Breast epithelium (tissue), 4 donors: ENCODE results near the gene GPSM1. TPM values are rescaled to one million over a fixed set of nuclear protein-coding genes. Genes with fewer than 3 reads are reported as not detected.
"Not testable (repeated sequence)": the region's sequence is repeated elsewhere in the genome, so short reads cannot be mapped to it uniquely, and the experiment has no call there.

ENCODE experiments used
- DNase-seq, 2 donors: peaks; one replicate each; pipeline ENCODE4 v3.0.0-alpha.2; 2019; ENCODE audit warnings: low spot score in 2 of 2
- H3K27ac ChIP-seq, 2 donors: fragments of 200-600 bp; sonication (generic) in 1 of 2; one replicate each; pipeline ENCODE4 v1.5.1; 2016 to 2019; ENCODE audit warnings: mild to moderate bottlenecking in 1 of 2
- H3K27me3 ChIP-seq, 2 donors: fragments of 200-600 bp; sonication (generic) in 1 of 2; one replicate each; pipeline versions ENCODE4 v1.5.1 to v1.6.0; 2017 to 2019; ENCODE audit warnings: control low read depth in 1 of 2, mild to moderate bottlenecking in 1 of 2
- H3K36me3 ChIP-seq: fragments of 200-600 bp; one replicate; pipeline ENCODE4 v1.5.1; 2019
- H3K4me1 ChIP-seq, 2 donors: fragments of 200-600 bp; sonication (generic); one replicate each; pipeline ENCODE4 v1.5.1; 2016 to 2019; ENCODE audit warnings: control low read depth in 1 of 2
- H3K4me3 ChIP-seq, 3 donors: fragments of 200-600 bp; sonication (generic); 1 replicate in 2 of 3; 2 replicates in 1 of 3; pipeline ENCODE4 v1.5.1; 2016 to 2019; ENCODE audit warnings: mild to moderate bottlenecking in 3 of 3, moderate library complexity in 2 of 3
- H3K9me3 ChIP-seq, 2 donors: fragments of 200-600 bp; sonication (generic) in 1 of 2; one replicate each; pipeline ENCODE4 v1.5.1; 2016 to 2019; ENCODE audit warnings: control low read depth in 1 of 2
- CTCF ChIP-seq, 3 donors: fragments of 450-650 bp; IDR thresholded peaks; one replicate each; pipeline ENCODE4 v1.5.1; 2016 to 2017; ENCODE audit warnings: antibody characterized with exemption in 3 of 3, mild to moderate bottlenecking in 3 of 3, moderate library complexity in 3 of 3
- POLR2A ChIP-seq: fragments of 450-650 bp; IDR thresholded peaks from one replicate; pipeline ENCODE4 v1.6.1; 2016; ENCODE audit warnings: antibody characterized with exemption, mild to moderate bottlenecking, moderate library complexity
- POLR2AphosphoS5 ChIP-seq, 3 donors: sonication (generic); formaldehyde crosslinking; IDR thresholded peaks; one replicate each; pipeline ENCODE4 v1.6.1; 2017; ENCODE audit warnings: antibody characterized with exemption in 3 of 3
- intact Hi-C: fragments of 100-400 bp; cut with DNase I; formaldehyde crosslinking; loops from one replicate; pipeline ENCODE4 v1.15.1; 2023; ENCODE audit warnings: low total_unique reads
- total RNA-seq, 3 donors: library from RNA; depleted of rRNA; stranded (reverse); fragments of >200 nt; gene quantifications; one replicate each; pipeline ENCODE4 v1.1.0, GENCODE V29; 2016

GPSM1 gene
- total RNA-seq, 3 donors from 2014 or later = 5.6 to 19.0 (median 8.6) TPM

GRCh38 chr9:136316896-136317676 is 10.3 kb upstream of the GPSM1 start:
- Histone ChIP-seq H3K27ac (no peak overlapping the region), H3K36me3 (no peaks in the 10 kb centered on the region), H3K4me1 (no peaks in the 10 kb centered on the region), H3K4me3 (no peak overlapping the region), H3K27me3 (no peaks in the 10 kb centered on the region), H3K9me3 (peaks cover 7% of the 10 kb centered on the region in 2 donors)
- intact Hi-C loops = no loop called here
- TF ChIP-seq CTCF (IDR thresholded peaks at IDR 0.05) = no peak
- TF ChIP-seq POLR2A = no peak
- no peak for TF ChIP-seq POLR2AphosphoS5 (IDR thresholded peaks at IDR 0.05)
- no peak for DNase-seq

DNA sequence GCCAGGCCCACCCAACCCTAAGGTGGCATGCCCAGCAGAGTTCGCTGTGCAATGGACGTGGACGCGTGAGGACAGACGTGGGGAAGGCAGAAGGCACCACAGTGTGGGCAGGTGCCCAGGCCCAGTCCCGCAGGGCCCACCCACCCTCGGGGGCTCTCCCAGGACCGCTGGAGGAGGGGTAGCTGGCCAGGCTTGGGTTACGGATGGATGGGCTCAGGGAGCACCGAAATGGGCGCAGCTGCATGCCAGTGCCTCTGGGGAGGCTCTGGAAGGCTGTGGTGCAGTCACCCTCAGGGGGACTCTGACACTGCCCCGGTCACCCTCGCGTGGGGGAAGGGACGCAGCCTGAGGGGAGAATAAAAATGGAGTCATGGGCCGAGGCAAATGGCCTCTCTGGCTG is 9.6 kb upstream of the GPSM1 start:
- intact Hi-C loops = no loop called here
- H3K27ac ChIP-seq = no peak overlapping the region
- H3K4me1 ChIP-seq = no peaks in the 10 kb centered on the region
- H3K4me3 ChIP-seq = no peak overlapping the region
- TF ChIP-seq CTCF (IDR thresholded peaks at IDR 0.05) (no peak), POLR2A (no peak), POLR2AphosphoS5 (IDR thresholded peaks at IDR 0.05) (no peak)
- H3K36me3 ChIP-seq = no peaks in the 10 kb centered on the region
- DNase-seq = no peak
- H3K27me3 ChIP-seq = no peaks in the 10 kb centered on the region
- peaks cover 7% of the 10 kb centered on the region in 2 donors for H3K9me3 ChIP-seq

- intact Hi-C loops = no loop called here
- no peak overlapping the region for H3K4me3 ChIP-seq
- no peaks in the 10 kb centered on the region for H3K27me3 ChIP-seq
- no peaks in the 10 kb centered on the region for H3K36me3 ChIP-seq
- no peak overlapping the region for H3K27ac ChIP-seq
- TF ChIP-seq CTCF (IDR thresholded peaks at IDR 0.05) (no peak), POLR2A (no peak), POLR2AphosphoS5 (IDR thresholded peaks at IDR 0.05) (no peak)
- H3K9me3 ChIP-seq = peaks cover 7% of the 10 kb centered on the region in 2 donors
- DNase-seq = no peak
- H3K4me1 ChIP-seq = no peaks in the 10 kb centered on the region
These were observed 9.1 kb upstream of the GPSM1 start for GRCh38 chr9:136318111-136318775.

DNA sequence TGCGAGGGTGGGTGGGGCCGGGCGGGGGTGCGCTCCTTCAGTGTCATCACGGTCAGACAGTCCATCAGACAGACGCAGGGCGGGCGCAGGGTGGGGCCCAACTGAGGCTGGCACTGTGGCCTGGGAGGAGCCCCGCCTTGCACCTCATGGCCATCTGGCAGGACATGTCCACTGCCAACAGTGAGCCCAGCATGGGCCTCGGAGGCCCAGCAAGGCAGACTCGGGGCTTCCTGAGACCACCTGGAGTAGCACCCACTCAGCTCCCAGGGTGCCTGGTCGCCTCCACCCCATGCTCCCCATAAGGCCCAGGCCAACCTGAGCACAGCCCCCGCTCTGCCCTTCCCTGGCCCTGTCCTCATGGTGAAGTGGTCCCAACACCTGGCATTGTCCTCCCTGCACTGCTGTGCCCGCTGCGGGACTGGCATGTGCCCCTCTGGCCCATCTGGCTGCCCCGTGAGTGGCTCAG is 8.5 kb upstream of the GPSM1 start:
- TF ChIP-seq POLR2A (no peak), POLR2AphosphoS5 (IDR thresholded peaks at IDR 0.05) (no peak), CTCF (IDR thresholded peaks at IDR 0.05) (no peak)
- intact Hi-C loops = no loop called here
- Histone ChIP-seq H3K4me3 (no peak overlapping the region), H3K36me3 (no peaks in the 10 kb centered on the region), H3K9me3 (peaks cover 7% of the 10 kb centered on the region in 2 donors), H3K27me3 (no peaks in the 10 kb centered on the region), H3K4me1 (no peaks in the 10 kb centered on the region), H3K27ac (no peak overlapping the region)
- no peak for DNase-seq

GRCh38 chr9:136319244-136319643 is 8.1 kb upstream of the GPSM1 start:
- H3K27ac ChIP-seq, H3K27me3 ChIP-seq, H3K36me3 ChIP-seq, intact Hi-C loops, H3K4me3 ChIP-seq, H3K4me1 ChIP-seq, DNase-seq, H3K9me3 ChIP-seq: not testable (repeated sequence)

DNA sequence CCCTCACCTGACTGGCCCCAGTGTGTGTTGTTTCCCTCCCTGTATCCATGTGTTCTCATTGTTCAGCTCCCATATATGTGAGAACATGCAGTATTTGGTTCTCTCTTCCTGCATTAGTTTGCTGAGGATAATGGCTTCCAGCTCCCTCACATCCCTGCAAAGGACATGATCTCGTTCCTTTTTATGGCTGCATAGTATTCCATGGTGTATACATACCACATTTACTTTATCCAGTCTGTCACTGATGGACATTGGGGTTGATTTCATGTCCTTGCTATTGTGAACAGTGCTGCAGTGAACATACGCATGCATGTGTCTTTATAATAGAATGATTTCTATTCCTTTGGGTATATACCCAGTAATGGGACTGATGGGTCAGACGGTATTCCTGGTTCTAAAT is 7.4 kb upstream of the GPSM1 start:
- DNase-seq, H3K27me3 ChIP-seq, H3K27ac ChIP-seq, H3K4me3 ChIP-seq, H3K9me3 ChIP-seq, H3K4me1 ChIP-seq, H3K36me3 ChIP-seq, intact Hi-C loops: not testable (repeated sequence)

DNA sequence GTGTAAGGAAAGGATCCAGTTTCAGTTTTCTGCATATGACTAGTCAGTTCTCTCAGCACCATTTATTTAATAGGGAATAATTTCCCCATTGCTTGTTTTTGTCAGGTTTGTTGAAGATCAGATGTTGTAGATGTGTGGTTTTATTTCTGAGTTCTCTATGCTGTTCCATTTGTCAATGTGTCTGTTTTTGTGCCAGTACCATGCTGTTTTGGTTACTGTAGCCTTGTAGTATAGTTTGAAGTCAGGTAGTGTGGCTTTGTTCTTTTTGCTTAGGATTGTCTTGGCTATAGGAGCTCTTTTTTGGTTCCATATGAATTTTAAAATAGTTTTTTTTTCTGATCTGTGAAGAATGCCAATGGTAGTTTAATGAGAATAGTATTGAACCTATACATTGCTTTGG is 6.4 kb upstream of the GPSM1 start:
- H3K27me3 ChIP-seq, H3K9me3 ChIP-seq, H3K4me3 ChIP-seq, H3K4me1 ChIP-seq, H3K27ac ChIP-seq, DNase-seq, intact Hi-C loops, H3K36me3 ChIP-seq: not testable (repeated sequence)
